Mesenchymal stem cell (in vitro differentiated cells and primary cell): ENCODE data around the gene FAM163B.

Experiments
- DNase-seq: peaks from one replicate; pipeline ENCODE4 v3.0.0-alpha.2; 2013
- H2AFZ ChIP-seq: one replicate; pipeline ENCODE4 v1.6.1; 2013; ENCODE audit warnings: low read depth, mild to moderate bottlenecking, control low read depth, inconsistent platforms, low read length, moderate library complexity
- H2AK5ac ChIP-seq: 2 replicates; pipeline ENCODE4 v1.6.1; 2013; ENCODE audit warnings: low read length, moderate library complexity, mild to moderate bottlenecking, inconsistent platforms; ENCODE audit not compliant: severe bottlenecking
- H2BK120ac ChIP-seq: one replicate; pipeline ENCODE4 v1.6.1; 2013; ENCODE audit warnings: low read depth, mild to moderate bottlenecking, inconsistent platforms, low read length, moderate library complexity
- H2BK12ac ChIP-seq, 2 experiments: one replicate each; pipeline ENCODE4 v1.6.1; 2013; ENCODE audit warnings: inconsistent platforms in 2 of 2, low read length in 2 of 2, mild to moderate bottlenecking in 2 of 2, moderate library complexity in 2 of 2, control low read depth in 1 of 2
- H2BK15ac ChIP-seq: one replicate; pipeline ENCODE4 v1.6.1; 2013; ENCODE audit warnings: mild to moderate bottlenecking, low read depth, inconsistent platforms; ENCODE audit not compliant: poor library complexity, severe bottlenecking
- H2BK5ac ChIP-seq: 2 replicates; pipeline ENCODE4 v1.6.1; 2013; ENCODE audit warnings: low read depth, mild to moderate bottlenecking, low read length, control low read depth, inconsistent platforms; ENCODE audit not compliant: poor library complexity, severe bottlenecking
- H3K14ac ChIP-seq, 2 experiments: one replicate each; pipeline ENCODE4 v1.6.1; 2013; ENCODE audit warnings: inconsistent platforms in 2 of 2, low read length in 2 of 2, control low read depth in 1 of 2, mild to moderate bottlenecking in 1 of 2, moderate library complexity in 1 of 2
- H3K18ac ChIP-seq, 2 experiments: one replicate each; pipeline ENCODE4 v1.6.1; 2013; ENCODE audit warnings: inconsistent platforms in 2 of 2, low read length in 2 of 2, control low read depth in 1 of 2, low read depth in 1 of 2, mild to moderate bottlenecking in 1 of 2
- H3K23ac ChIP-seq, 2 experiments: one replicate each; pipeline ENCODE4 v1.6.1; 2013; ENCODE audit warnings: inconsistent platforms in 2 of 2, low read length in 2 of 2, mild to moderate bottlenecking in 2 of 2, moderate library complexity in 2 of 2, control low read depth in 1 of 2
- H3K27ac ChIP-seq: 2 replicates; pipeline ENCODE4 v1.5.1; 2013; ENCODE audit warnings: mild to moderate bottlenecking, moderate library complexity, low read length, control low read depth, inconsistent platforms; ENCODE audit not compliant: poor library complexity, severe bottlenecking
- H3K27me3 ChIP-seq, 2 experiments: 2 replicates each; pipeline versions ENCODE4 v1.6.1 to v1.7.0; 2013; ENCODE audit warnings: low read length in 2 of 2, mild to moderate bottlenecking in 2 of 2, moderate library complexity in 2 of 2, control low read depth in 1 of 2, inconsistent platforms in 1 of 2; ENCODE audit not compliant: control insufficient read depth in 1 of 2, insufficient read depth in 1 of 2
- H3K36me3 ChIP-seq, 2 experiments: 2 replicates each; pipeline versions ENCODE4 v1.6.1 to v1.7.0; 2013; ENCODE audit warnings: low read length in 2 of 2, control low read depth in 1 of 2, inconsistent platforms in 1 of 2, low read depth in 1 of 2, mild to moderate bottlenecking in 1 of 2; ENCODE audit not compliant: insufficient read depth in 2 of 2, control insufficient read depth in 1 of 2
- H3K4ac ChIP-seq, 2 experiments: one replicate each; pipeline ENCODE4 v1.6.1; 2013; ENCODE audit warnings: inconsistent platforms in 2 of 2, low read length in 2 of 2, mild to moderate bottlenecking in 2 of 2, moderate library complexity in 2 of 2, control low read depth in 1 of 2, low read depth in 1 of 2
- H3K4me1 ChIP-seq: 2 replicates; pipeline ENCODE4 v1.6.1; 2013; ENCODE audit warnings: low read depth, low read length, control low read depth; ENCODE audit not compliant: control insufficient read depth, insufficient read depth
- H3K4me2 ChIP-seq: 2 replicates; pipeline ENCODE4 v1.6.1; 2013; ENCODE audit warnings: low read length, mild to moderate bottlenecking, inconsistent platforms; ENCODE audit not compliant: poor library complexity, severe bottlenecking
- H3K4me3 ChIP-seq, 2 experiments: 2 replicates each; pipeline versions ENCODE4 v1.5.1 to v1.7.0; 2013; ENCODE audit warnings: low read length in 2 of 2, mild to moderate bottlenecking in 2 of 2, control low read depth in 1 of 2, low read depth in 1 of 2; ENCODE audit not compliant: insufficient read depth in 1 of 2
- H3K79me1 ChIP-seq: replicated peaks from 2 replicates; pipeline ENCODE4 v1.6.1; 2013; ENCODE audit warnings: mild to moderate bottlenecking, control low read depth, low read length, inconsistent platforms; ENCODE audit not compliant: poor library complexity, severe bottlenecking
- H3K9ac ChIP-seq: 2 replicates; pipeline ENCODE4 v1.7.0; 2013; ENCODE audit warnings: mild to moderate bottlenecking, low read length, moderate library complexity
- H3K9me3 ChIP-seq: 2 replicates; pipeline ENCODE4 v1.7.0; 2013; ENCODE audit warnings: mild to moderate bottlenecking, low read length; ENCODE audit not compliant: control insufficient read depth
- H4K8ac ChIP-seq: one replicate; pipeline ENCODE4 v1.6.1; 2013; ENCODE audit warnings: inconsistent platforms, mild to moderate bottlenecking, low read length, moderate library complexity
- H4K91ac ChIP-seq: one replicate; pipeline ENCODE4 v1.6.1; 2013; ENCODE audit warnings: mild to moderate bottlenecking, low read length, inconsistent platforms
- WGBS: methylation state at CpG from one replicate; pipeline ENCODE4 v1.1.7; 2013; ENCODE audit warnings: mixed read lengths; 5-methylcytosine and 5-hydroxymethylcytosine counted together

The FAM163B gene

DNA sequence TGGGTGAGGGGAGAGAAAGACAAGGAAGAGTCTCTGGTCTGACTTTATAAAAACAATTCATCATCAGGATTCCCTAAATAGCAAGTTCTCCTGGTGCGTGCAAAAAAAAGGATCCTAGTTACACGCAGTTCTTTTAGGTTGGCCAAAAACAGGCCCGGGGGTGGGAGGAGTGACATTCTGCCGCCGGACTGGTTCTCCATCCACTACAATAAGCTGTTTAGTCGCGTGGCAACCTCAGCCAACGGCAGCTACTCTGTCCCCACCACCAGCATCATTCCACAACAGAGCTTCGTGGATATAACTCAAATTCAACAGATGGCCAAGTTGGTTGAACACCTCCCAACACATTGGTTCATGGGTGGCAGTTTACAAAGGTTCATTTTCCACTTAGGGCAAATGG, 2.9 kb upstream of the FAM163B start:
- Histone ChIP-seq H3K36me3 (no peaks in the 10 kb centered on the region), H2BK15ac (no peak overlapping the region), H3K4me1 (peaks cover 5% of the 10 kb centered on the region), H3K4ac (no peak overlapping the region), H2AFZ (no peak overlapping the region), H4K91ac (no peak overlapping the region), H3K27ac (no peak overlapping the region), H3K14ac (no peak overlapping the region), H2BK5ac (no peak overlapping the region), H3K4me2 (no peak overlapping the region), H3K27me3 (peaks cover 80 to 94% of the 10 kb centered on the region in 2 experiments), H2AK5ac (no peak overlapping the region), H3K4me3 (no peak overlapping the region), H3K23ac (no peak overlapping the region), H3K9me3 (no peaks in the 10 kb centered on the region), H2BK12ac (no peak overlapping the region), H3K79me1 (no peaks in the 10 kb centered on the region), H3K18ac (no peak overlapping the region), H4K8ac (no peak overlapping the region), H2BK120ac (no peak overlapping the region), H3K9ac (no peak overlapping the region)
- no peak for DNase-seq
- WGBS, result 83% methylated on average over 9 of the region's 9 CpGs

DNA sequence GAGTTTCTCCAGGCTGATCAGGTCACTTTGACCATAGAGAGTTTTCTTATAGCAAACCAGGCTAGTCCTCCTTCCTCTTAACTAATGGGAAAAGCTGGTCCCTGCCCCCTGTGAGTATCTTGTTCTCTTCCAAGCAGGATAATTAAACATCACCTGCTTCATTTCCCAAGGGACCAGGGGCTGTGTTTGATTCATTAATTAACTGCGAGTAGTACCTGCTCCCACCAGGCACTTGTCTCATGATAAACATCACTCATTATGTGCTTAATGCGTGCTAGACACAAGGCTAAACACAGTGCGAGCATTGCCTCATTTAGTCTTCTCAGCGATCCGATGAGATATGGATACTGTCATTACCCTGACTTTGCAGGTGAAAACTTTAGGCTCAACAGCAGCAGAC, 1.7 kb upstream of the FAM163B start:
- no peak overlapping the region for H2AFZ ChIP-seq
- no peak overlapping the region for H3K4ac ChIP-seq
- WGBS, result 89% methylated on average over 5 of the region's 5 CpGs
- peaks cover 5% of the 10 kb centered on the region for H3K4me1 ChIP-seq
- H3K4me3 ChIP-seq, result no peak overlapping the region
- no peak overlapping the region for H4K91ac ChIP-seq
- H2AK5ac ChIP-seq, result no peak overlapping the region
- H2BK120ac ChIP-seq, result no peak overlapping the region
- H3K79me1 ChIP-seq, result no peaks in the 10 kb centered on the region
- no peak overlapping the region for H3K27ac ChIP-seq
- H3K36me3 ChIP-seq, result no peaks in the 10 kb centered on the region
- no peak overlapping the region for H3K9ac ChIP-seq
- no peak overlapping the region for H3K14ac ChIP-seq
- DNase-seq, result no peak
- peaks cover 86 to 94% of the 10 kb centered on the region in 2 experiments for H3K27me3 ChIP-seq
- H3K23ac ChIP-seq, result no peak overlapping the region
- H4K8ac ChIP-seq, result no peak overlapping the region
- H3K9me3 ChIP-seq, result no peaks in the 10 kb centered on the region
- no peak overlapping the region for H3K4me2 ChIP-seq
- H3K18ac ChIP-seq, result no peak overlapping the region
- H2BK15ac ChIP-seq, result no peak overlapping the region
- H2BK5ac ChIP-seq, result no peak overlapping the region
- no peak overlapping the region for H2BK12ac ChIP-seq

DNA sequence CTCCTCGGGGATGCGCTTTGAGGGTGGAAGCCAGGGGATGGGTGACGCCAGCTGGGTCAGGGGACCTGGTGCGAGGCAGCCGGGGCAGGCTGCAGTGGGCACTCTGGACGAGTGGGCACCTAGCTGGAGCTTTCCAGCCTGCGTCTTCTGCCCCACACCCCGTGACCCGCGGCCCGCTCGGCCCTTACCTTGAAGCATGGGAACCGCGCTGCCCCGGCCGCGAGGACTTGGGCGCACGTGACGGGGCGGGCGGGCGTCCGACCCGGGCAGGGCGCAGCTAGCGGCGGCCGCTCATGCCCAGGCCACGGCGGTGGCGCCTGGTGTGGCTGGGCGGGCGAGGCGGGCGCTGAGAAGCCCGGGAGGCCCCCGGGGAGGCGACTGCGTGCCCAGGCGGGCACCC, 300 bp downstream of the FAM163B start:
- WGBS, result 25% methylated on average over 13 of the region's 41 CpGs

GRCh38 chr9:133608382-133608781, 807 bp downstream of the FAM163B start:
- Histone ChIP-seq H3K9ac (no peak overlapping the region), H3K36me3 (no peaks in the 10 kb centered on the region), H3K4ac (no peak overlapping the region), H2AK5ac (no peak overlapping the region), H2BK120ac (no peak overlapping the region), H3K27ac (no peak overlapping the region), H3K79me1 (no peaks in the 10 kb centered on the region), H3K9me3 (no peaks in the 10 kb centered on the region), H3K4me2 (no peak overlapping the region), H3K4me1 (peaks cover 5% of the 10 kb centered on the region), H2BK5ac (no peak overlapping the region), H3K14ac (no peak overlapping the region), H2BK15ac (no peak overlapping the region), H3K27me3 (peaks cover 82 to 92% of the 10 kb centered on the region in 2 experiments), H4K8ac (no peak overlapping the region), H3K23ac (no peak overlapping the region), H3K18ac (no peak overlapping the region), H2BK12ac (no peak overlapping the region), H3K4me3 (no peak overlapping the region), H2AFZ (no peak overlapping the region), H4K91ac (no peak overlapping the region)
- 63% methylated on average over 3 of the region's 7 CpGs for WGBS
- no peak for DNase-seq

More for the DNA sequence above, 300 bp downstream of the FAM163B start:
- H3K9ac ChIP-seq, result no peak overlapping the region
- H3K27ac ChIP-seq, result no peak overlapping the region
- no peaks in the 10 kb centered on the region for H3K79me1 ChIP-seq
- no peak for DNase-seq
- no peak overlapping the region for H2BK15ac ChIP-seq
- no peaks in the 10 kb centered on the region for H3K36me3 ChIP-seq
- no peak overlapping the region for H4K91ac ChIP-seq
- H3K4ac ChIP-seq, result no peak overlapping the region
- H3K14ac ChIP-seq, result no peak overlapping the region
- H3K23ac ChIP-seq, result no peak overlapping the region
- H3K27me3 ChIP-seq, result peaks cover 82 to 94% of the 10 kb centered on the region in 2 experiments
- H3K4me2 ChIP-seq, result peak overlapping the region; percentile 63
- no peak overlapping the region for H3K4me3 ChIP-seq
- no peak overlapping the region for H2BK12ac ChIP-seq
- no peak overlapping the region for H2BK5ac ChIP-seq
- H2AFZ ChIP-seq, result no peak overlapping the region
- H3K9me3 ChIP-seq, result no peaks in the 10 kb centered on the region
- no peak overlapping the region for H2AK5ac ChIP-seq
- no peak overlapping the region for H3K18ac ChIP-seq
- H4K8ac ChIP-seq, result no peak overlapping the region
- H3K4me1 ChIP-seq, result peaks cover 5% of the 10 kb centered on the region
- no peak overlapping the region for H2BK120ac ChIP-seq
